SHP77 treated with DMSO at 0.1 percent for 48 hours (cell line): Measurements from ENCODE around the gene SPATA45.
"Not testable (repeated sequence)": the region's sequence is repeated elsewhere in the genome, so short reads cannot be mapped to it uniquely, and the experiment has no call there.

Experiments
- DNase-seq: peaks from one replicate; lab custom pipeline; 2025; lab: John Stamatoyannopoulos, UW

The SPATA45 gene

DNA sequence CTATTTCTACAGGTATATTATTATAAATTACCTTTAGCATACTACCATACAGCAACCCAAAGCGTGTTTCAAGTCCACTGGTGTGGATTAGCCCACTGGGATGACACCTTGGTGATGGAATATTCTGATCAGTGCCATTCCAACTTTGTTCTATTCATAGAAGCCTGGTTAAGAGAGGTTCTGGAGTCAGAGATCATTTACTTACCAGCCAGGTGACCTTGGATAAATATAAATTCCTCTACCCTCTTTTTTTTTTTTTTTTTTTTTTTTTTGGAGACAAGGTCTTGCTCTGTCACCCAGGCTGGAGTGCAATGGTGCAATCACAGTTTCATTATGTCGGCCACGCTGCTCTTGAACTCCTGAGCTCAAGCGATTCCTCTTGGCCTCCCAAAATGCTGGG is at the start of gene SPATA45:
Gene SPATA45 (minus strand): TSS at position 101 of the 400 bp plus-strand sequence. CDS start 11,500 bp downstream, outside the sequence.
- no peak for DNase-seq

DNA sequence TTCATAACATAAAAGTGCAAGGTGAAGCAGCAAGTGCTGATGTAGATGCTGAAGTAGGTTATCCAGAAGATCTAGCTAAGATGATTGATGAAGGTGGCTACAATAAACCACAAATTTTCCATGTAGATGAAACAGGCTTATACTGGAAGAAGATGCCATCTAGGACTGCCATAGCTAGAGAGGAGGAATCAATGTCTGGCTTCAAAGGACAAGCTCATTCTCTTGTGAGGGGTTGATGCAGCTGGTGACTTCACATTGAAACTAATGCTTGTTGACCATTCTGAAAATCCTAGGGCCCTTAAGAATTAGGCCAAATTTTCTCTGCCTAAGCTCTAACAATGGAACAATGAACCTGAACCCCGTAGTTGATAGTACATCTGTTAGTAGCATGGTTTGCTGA is 44.7 kb upstream of the SPATA45 start:
- no peak for DNase-seq

DNA sequence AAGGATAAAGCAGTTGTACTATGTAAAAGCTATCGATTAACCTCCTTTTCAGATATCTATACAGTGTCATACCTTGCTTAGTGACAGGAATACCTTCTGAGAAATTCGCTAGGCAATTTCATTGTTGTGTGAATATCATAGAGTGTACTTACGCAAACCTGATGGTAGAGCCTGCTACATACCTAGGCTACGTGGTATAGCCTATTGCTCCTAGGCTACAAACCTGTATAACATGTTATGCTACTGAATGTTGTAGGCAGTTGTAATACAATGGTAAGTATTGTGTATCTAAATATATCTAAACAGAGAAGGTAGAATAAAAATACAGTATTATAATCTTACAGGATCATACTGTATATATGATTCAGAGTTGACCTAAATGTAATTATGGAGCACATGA is 37.1 kb upstream of the SPATA45 start:
- no peak for DNase-seq

DNA sequence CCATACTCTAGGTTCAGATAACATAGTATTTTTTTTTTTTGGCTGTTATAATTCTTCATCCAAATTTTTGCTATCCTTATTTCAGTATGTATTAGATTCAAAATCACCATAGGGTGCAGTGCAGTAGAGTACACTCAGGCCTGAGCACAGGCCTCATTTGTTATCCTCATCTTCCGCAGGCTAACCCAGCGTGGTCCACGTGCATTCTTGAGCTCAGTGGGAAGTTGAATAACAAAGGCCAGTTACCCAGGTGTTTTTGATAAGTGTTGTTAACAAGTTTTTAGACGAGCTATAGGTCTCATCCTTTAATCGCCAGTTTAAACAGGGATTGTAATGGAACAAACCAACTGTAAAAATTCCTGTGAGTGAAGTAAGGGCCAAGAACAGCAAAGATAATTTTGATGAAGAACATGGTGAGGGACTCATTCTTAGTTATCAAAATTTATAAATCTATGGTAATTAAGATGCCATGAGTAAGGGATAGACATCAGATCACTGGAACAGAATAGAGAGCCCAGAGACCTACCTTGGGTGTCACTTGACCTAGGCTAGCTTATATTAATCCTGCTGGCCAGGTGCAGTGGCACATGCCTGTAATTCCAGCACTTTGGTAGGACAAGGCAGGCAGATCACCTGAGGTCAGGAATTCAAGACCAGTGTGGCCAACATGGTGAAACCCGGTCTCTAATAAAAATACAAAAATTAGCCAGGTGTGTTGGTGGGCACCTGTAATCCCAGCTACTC is 32.7 kb upstream of the SPATA45 start:
- DNase-seq, result no peak

- no peak for DNase-seq
These were observed 31.0 kb upstream of the SPATA45 start for GRCh38 chr1:212878418-212878817.

- DNase-seq, result no peak
These were observed 26.1 kb upstream of the SPATA45 start for GRCh38 chr1:212873518-212873917.

DNA sequence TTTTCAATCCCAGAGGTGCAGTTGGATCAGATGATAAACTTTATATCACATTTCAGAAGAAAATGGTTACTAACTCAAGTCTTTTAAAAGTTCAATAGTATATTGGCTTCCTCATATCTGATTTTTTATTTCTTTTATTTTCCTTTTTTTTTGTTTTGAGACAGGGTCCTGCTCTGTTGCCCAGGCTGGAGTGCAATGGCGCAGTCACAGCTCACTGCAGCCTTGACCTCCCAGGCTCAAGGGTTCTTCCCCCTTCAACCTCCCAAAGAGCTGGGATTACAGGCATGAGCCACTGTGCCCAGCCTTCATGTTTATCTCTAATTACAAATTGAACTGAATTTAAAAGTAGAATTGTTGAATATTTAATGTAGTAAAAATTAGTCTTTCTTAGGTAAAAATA is 24.5 kb upstream of the SPATA45 start:
- DNase-seq, result no peak

DNA sequence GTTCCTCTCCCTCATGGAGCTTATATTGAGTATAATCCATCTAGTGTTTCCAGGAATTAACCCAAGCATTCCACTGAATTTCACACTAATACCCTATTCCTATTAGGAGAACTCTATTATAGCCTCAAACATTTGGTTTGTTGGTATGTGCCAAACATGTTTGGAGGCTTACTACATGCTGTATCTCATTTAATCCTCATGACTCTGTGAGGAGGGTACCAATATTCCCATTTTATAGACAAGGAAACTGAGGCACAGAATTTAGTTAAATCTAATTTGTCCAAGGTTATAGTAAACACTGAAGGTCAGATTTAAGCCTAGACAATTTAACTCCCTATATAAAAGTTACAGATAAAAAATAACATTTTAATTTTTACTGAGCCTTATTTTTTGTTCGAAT is 19.7 kb upstream of the SPATA45 start:
- no peak for DNase-seq

DNA sequence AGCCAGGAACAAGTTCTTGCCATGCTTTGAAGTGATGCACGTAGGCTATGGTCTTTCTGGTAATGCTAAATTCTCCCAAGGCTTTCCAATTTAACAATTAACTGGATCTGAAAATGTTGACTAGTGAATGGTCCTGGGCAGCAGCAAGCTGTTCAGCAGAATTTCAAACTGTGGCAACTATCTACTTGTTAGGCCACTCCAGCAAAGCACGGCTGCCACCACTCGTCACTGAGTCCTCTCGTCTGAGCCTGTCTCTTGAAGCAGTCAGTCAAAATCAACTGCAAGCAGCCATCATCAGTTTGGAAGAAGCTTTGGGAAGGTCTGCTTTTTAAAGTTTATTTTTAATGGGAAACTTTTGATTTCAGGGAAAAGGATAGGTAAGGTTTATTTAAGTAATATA is 16.8 kb upstream of the SPATA45 start:
- no peak for DNase-seq

DNA sequence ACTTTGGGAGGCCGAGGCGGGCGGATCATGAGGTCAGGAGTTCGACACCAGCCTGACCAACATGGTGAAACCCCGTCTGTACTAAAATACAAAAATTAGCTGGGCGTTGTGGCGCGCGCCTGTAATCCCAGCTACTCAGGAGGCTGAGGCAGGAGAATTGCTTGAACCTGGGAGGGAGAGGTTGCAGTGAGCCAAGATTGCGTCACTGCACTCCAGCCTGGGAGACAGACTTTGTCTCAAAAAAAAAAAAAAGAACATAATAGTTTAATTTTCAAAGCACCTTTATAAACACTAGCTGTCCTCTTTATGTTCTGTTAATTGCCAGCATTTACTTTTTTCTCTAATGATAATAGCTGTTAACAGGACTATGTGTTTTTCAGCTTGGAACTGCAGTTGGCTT is 15.9 kb upstream of the SPATA45 start:
- DNase-seq, result not testable (repeated sequence)

DNA sequence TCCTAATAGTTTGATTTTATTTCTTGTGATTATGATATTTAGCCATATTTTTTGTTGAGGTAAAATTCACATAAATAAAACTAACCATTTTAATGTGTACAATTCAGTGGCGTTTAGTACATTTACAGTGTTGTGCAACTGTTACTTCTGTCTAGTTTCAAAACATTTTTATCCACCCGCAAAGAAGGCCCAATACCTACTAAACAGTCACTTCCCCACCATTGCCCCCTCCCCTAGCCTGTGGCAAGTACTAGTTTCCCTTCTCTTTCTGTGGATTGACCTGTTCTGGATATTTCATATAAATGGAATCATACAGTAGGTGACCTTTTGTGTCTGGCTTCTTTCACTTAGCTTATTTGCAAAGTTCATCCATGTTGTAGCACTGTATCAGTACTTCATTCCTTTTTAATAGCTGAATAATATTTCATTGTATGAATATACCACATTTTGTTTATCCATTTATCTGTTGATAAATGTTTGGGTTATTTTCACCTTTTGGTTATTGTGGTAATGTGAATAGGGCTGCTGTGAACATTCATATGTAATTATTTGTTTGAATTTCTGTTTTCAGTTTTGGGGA is 14.8 kb upstream of the SPATA45 start:
- DNase-seq, result no peak

DNA sequence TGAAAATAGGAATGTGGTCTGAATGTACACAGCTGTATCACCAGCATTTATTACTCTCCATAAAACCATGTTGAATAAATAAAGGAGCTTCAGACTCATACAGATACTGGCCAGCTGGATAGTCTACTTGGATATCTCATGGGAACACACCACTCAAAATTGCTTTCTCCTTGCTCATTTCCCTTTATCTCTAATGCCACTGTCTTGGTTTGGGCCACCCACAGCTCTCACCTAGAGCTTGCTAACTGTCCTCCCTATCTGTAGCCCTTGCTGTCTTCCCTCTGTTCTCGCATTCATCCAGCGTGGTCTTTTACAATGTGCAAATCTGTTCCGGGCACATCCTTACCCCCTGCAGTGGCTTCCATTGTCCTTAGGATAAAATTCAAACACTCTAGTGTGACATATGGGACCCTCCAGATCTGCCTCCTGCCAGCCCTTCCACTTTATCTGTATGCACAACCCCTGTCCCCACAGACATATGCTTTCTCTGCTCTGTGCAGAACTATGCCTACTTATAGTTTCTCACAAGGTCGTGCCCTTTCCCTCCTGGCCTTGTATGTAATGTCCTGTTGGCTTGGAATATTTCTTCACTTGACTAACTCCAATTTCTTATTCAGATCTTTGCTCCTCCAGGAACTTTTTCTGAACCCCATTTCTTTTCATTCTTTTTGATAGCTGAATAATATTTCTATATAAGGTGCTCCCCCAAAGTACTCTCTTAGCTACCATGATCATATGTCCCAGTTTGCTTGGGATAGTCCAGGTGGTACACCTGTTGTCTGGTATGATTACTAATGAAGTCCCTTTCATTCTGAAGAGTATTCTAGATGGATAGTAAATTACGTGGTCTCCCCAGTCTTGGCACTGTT is 13.5 kb upstream of the SPATA45 start:
- no peak for DNase-seq

DNA sequence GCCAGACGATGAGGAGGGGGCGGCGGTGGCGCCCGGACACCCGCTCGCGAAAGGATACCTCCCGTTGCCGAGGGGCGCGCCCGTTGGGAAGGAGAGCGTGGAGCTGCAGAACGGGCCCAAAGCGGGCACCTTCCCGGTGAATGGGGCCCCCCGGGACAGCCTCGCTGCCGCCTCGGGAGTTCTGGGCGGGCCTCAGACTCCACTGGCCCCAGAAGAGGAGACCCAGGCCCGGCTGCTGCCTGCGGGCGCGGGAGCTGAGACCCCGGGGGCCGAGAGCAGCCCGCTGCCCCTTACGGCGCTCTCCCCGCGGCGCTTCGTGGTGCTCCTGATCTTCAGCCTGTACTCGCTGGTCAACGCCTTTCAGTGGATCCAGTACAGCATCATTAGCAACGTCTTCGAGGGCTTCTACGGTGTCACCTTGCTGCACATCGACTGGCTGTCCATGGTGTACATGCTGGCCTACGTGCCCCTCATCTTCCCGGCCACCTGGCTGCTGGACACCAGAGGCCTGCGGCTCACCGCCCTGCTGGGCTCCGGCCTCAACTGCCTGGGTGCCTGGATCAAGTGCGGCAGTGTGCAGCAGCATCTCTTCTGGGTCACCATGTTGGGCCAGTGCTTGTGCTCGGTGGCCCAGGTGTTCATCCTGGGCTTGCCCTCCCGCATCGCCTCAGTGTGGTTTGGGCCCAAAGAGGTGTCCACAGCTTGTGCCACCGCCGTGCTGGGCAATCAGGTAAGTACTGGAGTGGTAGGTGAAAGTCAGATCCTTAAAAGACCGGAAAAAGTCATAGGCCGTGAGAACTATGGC is 11.2 kb upstream of the SPATA45 start:
- DNase-seq, result peak; percentile 45

- peak; percentile 94 for DNase-seq
These were observed 10.6 kb upstream of the SPATA45 start, which contains the start of gene FLVCR1 for GRCh38 chr1:212857992-212858460. FLVCR1 (plus strand) TSS chr1:212858275; CDS start chr1:212858453, 178 bp downstream.

- no peak for DNase-seq
These were observed 9.3 kb upstream of the SPATA45 start for GRCh38 chr1:212856755-212857154.

DNA sequence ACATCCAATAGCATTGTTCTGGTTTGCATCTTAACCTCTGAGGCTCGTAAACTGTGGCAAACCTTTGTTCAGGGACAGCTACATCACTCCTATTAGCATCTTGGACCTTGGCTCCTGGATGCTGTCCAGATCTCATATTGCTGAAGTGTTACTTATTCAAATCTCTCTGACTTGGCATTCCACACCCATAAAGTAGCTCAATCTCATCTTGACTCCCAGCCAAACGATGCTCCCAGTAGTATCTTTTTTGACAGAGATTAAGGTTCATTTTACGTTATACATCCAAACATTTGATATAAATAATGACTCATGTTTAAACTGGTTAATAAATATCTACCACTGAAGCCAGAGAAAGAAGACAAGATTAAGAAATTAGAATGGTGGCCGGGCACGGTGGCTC is 6.2 kb upstream of the SPATA45 start:
- DNase-seq, result no peak

DNA sequence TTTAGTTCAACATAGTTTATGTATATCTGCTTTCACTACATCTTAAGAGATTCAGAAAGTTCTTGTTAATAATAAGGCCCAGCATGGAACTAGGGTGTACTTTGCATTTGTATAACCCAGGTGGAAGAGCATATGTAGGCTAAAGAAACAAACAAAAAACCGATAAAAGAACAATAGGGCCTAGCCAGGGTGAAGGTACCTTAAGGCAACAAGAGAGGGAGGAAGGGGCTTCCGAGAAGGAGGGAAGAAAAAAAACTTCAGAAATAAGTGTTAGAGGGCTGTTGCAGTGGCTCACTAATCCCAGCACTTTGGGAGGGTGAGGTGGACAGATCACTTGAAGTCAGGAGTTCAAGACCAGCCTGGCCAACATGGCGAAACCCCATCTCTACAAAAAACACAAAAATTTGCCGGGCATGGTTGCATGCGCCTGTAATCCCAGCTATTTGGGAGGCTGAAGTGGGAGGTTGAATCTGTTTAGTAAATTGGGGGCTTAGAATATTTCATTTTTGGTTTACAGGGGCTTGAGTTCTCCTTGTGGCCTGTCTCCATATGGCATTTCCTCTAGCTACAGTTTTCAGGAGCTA is 4.7 kb upstream of the SPATA45 start:
- no peak for DNase-seq

DNA sequence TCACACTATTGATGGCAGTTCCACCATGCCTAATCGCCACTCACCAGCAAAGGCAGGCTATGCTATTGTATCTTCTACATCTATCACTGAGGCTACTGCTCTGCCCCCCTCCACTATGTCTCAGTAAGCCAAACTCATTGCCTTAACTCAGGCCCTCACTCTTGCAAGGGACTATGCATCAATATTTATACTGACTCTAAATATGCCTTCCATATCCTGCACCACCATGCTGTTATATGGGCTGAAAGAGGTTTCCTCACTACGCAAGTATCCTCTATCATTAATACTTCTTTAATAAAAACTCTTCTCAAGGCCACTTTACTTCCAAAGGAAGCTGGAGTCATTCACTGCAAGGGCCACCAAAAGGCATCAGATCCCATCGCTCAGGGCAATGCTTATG is 2.9 kb downstream of the SPATA45 start:
- not testable (repeated sequence) for DNase-seq

DNA sequence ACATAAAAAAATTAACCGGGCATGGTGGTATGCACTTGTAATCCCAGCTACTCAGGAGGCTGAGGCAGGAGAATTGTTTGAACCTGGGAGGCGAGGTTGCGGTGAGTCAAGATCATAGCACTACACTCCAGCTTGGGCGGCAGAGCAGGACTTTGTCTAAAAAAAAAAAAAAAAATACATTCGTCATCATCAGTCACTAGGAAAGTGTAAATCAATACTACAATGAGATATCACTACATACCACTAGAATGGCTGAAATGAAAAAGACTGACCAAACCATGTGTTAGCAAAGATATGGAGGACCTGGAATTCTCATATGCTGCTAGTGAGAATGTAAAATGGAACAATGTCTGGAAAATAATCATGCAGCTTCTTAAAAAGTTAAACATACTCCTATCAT is 9.3 kb downstream of the SPATA45 start:
- no peak for DNase-seq

- not testable (repeated sequence) for DNase-seq
These were observed 13.9 kb downstream of the SPATA45 start for GRCh38 chr1:212833211-212834207.
